Kidney tubule cell (primary cell): ENCODE data around the gene KRTCAP3.

Experiments
- DNase-seq: peaks from one replicate; pipeline ENCODE4 v3.0.0-alpha.2; 2018; ENCODE audit warnings: low spot score

Gene KRTCAP3

DNA sequence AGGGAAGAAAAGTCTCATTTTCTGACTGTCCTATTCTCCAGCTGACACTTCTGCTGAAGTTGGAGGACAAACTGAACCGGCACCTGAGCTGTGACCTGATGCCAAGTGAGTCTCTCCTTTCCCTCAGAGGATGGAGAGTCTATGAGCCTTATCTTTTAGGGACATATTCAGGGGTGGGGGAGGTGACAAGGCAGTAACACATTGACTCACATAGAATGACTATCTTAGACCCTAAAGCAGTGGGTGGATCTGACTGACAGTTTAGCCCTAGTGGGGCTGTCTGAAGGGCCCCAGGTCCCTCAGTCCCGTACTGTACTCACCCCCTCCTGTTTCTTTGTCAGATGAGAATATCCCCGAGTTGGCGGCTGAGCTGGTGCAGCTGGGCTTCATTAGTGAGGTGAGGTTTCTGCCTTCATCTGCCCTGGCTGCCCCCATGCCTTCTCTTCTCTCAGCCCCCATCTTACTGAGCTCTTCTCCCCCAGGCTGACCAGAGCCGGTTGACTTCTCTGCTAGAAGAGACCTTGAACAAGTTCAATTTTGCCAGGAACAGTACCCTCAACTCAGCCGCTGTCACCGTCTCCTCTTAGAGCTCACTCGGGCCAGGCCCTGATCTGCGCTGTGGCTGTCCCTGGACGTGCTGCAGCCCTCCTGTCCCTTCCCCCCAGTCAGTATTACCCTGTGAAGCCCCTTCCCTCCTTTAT, 805 bp upstream of the KRTCAP3 start:
- no peak for DNase-seq

DNA sequence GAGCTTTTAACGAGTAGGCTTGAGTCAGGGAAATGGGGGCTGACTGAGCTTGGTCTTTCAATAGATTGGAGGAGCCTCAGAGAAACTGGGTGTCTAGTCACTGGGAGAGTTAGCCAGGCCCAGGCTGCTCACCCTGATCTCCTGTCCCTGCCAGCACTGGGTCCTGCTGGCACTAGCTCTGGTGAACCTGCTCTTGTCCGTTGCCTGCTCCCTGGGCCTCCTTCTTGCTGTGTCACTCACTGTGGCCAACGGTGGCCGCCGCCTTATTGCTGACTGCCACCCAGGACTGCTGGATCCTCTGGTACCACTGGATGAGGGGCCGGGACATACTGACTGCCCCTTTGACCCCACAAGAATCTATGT, 720 bp downstream of the KRTCAP3 start:
- no peak for DNase-seq

DNA sequence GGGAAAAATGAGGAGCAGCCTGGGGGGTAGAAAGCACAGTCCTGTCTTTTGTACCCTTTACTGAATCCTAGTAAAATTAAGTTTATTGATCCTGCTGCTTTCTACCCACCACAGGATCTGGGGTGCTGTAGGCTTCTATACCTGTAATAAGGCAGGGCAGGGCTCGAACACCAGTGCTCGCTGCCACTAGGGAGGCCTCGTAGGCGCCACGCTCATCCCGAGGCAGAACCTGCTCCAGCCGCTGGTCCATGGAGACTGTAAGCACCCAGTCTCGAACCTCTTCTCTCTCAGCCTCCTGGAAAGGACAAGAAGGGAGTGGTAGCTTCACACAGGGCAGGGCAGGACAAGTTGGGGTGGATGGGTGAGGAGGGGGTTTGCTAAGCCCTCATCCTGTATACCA, 3.0 kb downstream of the KRTCAP3 start:
- DNase-seq: no peak

DNA sequence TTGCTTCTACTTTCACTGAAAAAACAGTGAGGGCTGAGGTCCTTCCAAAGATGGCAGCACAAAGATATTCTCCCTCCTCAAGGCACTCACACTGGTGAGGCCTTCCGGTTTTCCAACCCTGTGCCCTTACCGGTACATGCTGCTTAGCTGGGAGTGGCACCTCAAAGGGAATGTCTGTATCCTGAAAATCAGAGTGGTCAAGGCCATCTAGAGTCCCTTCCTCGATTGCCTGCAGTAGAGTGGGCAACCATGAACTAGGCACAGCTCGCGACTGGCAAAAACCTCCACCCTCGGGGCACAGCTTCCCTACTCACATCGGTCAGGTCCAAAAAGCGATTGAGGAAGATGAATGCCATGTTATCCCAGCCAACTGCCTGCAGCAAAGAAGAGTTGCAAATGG, 3.4 kb downstream of the KRTCAP3 start:
- no peak for DNase-seq

DNA sequence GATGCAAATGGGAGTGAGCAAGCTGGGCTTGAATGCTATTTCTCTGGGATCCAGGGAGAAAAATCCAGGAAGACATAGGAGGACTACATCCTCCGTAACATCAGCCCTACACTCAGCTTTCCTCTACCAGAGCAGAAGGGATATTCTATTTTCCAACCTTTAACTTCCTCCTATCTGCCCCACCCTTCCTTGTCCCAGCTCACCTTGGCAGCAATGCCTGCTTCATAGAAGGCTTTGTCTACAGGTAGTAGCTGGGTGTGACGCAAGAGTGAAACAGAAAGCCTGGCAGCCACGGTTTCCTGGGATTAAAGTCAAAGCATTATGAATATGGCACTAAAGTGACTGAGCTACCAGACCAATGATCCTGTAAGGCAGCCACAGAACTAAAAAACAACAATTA, 3.9 kb downstream of the KRTCAP3 start:
- peak; percentile 61 for DNase-seq

DNA sequence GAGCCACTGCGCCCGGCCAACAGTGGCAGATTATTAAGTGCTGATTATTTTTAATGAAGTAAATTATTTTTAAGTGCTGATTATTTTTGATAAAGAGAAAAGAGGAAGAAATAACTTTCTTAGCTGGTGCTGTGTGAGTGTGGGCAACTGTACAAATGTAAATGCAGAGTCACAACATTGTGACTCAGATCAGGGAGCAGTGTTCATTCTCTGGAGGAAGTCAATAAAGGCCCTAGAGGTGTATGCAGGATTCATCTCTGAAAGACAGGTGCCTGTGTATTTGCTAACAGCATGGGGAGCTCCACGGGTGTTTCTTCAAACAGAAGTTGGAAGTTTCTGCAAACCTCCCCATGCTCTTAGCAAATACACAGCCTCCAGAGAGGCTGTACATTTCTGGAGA, 6.2 kb downstream of the KRTCAP3 start:
- DNase-seq: peak; percentile 17

DNA sequence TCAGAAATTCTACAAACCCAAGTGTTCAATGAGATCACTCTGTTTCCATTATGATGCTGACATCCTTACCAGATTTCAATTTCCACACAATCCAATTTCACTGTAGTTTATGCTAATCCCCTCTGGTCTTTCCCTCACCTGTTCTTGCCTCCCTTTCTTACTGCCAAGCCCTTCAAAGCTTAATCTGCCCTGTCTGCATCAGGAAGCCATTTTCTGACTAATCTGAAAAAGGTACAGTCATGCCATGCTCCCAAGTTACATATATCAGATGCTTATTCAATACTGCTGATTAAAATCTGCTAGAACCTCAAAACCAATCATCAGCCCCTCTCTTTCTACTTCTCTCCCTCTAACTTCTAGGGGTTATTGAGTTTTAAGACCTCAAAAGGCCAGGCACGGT, 8.9 kb downstream of the KRTCAP3 start:
- DNase-seq: no peak

DNA sequence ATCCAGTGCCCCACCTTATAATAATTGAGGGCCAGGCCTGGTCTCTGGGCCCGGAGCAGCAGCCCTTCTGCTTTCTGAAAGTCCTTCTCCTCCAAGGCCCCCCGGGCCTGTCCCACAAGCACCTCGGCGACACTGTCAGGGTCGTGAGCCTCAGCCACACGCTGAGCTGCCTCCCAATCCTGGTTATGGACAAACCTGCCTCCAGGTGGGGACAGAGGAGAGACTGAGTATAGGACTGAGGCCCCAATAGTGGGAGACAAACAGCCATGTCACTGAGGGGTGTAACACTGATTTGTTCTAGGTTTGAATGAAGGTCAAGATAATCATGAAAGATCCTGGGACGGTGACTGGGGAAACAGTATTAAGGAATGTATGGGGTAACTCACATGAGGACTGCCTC, 11.8 kb downstream of the KRTCAP3 start:
- no peak for DNase-seq

DNA sequence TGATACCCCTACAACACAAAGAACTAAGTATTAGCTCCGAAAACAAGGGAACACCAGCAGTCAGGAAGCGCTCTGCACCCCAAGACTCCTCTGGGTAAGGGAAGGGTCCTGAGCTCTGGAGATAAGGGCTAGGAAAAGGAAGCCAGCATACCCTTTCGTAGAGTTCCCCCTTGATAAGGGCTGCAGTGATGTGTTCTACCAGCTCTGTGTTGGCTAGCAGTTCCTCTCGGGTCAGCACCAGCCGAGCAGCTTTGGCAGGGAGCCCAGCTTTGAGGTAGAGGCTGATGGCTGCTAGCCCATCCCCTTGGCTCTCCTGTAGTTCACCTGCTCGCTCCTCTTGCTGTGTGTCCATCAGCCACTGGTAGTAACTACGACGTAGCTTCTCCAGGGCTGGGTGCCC, 18.9 kb downstream of the KRTCAP3 start:
- DNase-seq: no peak

DNA sequence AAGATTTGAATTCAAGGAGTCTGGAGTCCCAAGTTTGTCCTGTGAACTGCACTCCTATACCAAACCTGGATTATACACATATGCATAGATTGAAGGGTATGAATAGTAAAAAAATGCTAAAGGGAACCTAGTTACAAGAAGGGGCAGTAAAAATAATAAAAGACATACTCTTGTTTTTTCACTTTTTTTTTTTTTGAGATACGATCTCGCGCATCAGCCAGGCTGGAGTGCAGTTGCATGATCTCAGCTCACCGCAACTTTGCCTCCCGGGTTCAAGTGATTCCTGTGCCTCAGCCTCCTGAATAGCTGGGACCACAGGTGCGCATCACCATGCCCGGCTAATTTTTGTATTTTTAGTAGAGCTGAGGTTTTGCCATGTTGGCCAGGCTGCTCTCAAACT, 22.3 kb downstream of the KRTCAP3 start:
- DNase-seq: no peak

DNA sequence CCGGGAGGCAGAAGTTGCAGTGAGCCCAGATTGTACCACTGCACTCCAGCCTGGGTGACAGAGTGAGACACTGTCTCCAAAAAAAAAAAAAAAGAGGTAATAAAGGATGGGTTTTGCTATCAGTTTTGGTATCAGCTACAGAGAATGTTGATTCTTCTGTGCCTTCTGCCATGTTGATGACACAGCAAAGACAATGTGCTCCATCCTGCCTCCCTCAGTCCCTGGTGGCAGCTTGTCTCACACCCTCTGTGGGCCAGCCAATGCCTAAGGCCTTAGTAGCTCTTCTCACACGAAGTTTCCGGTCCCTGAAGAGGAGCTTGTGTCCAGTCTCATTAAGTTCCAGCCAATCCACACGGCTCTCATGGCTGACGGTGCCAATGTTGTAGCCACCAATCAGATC, 29.8 kb downstream of the KRTCAP3 start:
- DNase-seq: no peak

DNA sequence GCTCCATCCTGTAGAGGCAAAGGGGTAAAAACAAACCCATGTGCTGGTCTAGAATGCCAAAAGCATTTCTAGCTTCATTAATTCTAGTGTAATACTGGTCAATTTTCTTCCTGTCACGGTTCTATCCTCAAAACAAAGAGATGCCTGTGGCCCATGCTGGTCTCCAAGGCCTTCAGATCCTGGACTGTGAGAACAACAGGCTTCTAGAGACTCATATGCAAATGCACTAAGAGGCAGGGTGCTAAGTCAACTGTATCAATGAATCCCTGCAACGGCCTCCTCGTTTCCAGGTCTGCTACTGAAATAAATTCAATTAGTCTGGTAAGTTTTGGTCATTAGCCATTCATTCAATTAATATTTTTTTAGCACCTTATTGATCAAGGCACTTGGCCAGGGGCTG, 43.3 kb downstream of the KRTCAP3 start:
- no peak for DNase-seq

DNA sequence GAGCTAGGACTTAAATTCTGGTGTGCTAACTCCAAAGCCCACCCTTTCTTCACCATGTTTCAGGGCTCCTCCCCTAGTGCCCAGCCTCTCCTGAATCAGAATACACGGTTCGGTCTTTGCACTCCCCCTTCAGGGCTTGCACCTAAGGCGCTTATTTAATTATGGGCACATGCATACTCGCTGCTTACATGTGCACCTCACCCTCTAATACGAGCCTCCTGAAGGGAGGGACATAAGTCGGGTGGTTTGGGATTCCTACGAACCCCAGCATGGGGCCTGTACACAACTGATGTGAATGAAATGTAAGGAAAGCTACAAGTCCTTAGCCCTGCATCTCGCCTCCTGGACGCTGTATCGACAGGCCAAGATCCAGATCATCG, 46.9 kb downstream of the KRTCAP3 start:
- DNase-seq: peak; percentile 37

DNA sequence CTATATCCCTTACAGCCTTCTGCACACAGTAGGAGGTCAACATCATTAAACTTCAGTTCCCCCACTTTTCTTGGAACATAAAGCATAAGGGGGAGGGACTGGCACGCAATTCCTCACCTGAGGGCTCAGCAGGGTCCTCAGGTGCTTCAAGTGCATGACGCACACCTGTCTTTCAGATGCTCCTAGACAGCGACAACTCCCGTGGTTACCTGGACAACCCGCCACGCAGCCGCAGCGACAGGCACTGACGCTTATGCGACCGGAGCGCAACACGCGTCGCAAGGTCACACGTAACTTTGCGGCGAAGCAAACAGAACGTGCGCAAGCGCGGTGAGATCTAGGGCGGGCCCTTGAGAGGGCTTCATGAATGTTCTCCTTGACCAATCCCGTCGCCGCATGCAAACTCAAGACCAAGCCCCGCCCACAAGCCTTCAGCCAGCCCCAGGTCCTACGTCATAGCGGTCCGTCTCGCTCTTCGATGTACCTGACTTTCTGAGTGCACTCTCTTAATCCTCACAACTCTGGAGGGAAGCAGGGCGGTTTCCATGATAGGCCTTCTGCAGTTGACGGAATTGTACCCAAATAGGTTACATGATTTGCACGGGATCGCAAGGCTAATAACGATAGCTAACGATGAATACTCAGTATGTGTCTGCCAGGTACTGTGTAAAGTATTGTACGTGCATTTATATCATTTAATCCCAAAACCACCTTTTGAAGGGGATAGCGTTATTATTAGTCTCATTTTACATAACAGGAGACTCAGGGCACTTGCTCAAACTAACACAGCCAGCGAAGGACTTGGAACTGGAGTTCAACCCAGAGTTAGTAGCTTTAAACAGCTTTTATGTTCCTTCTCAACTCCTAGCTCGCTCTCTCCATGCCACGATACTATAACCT, 47.6 kb downstream of the KRTCAP3 start, which contains the start of gene IFT172:
IFT172 (minus strand) TSS at position 246 of the 900 bp plus-strand sequence; CDS start at position 156, 90 bp downstream.
- peak; percentile 100 for DNase-seq

DNA sequence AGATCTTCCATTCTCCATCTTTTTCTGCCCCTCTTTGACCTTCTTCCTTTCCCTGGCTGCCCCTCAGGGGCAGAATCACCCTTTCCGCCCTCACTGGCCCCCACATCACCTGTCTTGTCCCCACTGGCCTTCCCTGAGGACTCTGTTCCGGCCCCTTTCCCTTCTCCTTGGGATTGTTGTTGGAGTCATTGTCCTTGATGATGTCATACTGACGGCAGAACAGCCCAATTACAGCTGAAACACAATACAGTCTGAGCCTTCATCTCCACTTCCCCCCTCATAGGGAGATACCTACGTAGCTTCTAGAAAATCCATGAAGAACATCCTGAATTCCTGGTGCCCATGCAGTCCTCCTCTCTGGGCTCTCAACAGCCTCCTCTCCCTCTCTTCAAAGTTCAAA, 50.4 kb downstream of the KRTCAP3 start:
- no peak for DNase-seq

DNA sequence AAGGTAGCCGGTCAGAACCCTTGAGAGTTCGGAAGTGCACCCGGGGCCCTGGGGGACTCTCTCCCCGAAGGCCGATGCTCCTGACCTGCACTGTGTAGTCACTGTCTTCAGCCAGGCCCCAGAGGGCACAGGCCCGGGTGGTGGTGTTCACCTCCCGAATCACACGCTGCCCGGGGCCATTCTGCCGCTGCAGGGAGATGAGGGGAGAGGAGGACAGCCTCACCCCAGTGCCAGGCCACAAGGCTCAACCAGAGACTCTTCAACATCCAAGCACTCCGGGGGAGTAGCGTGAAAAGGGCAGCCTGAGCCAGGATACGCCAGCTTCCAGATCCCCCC, 51.7 kb downstream of the KRTCAP3 start:
- no peak for DNase-seq
